ENCODE results near the gene LRRC3. TPM values are rescaled to one million over a fixed set of nuclear protein-coding genes. Genes with fewer than 3 reads are reported as not detected.
A peak's percentile ranks its signal among the peaks of the same experiment; 100 is the strongest.

LRRC3 gene
- total RNA-seq, 4 donors from 2014 or later = 3.9 to 6.2 (median 4.7) TPM

DNA sequence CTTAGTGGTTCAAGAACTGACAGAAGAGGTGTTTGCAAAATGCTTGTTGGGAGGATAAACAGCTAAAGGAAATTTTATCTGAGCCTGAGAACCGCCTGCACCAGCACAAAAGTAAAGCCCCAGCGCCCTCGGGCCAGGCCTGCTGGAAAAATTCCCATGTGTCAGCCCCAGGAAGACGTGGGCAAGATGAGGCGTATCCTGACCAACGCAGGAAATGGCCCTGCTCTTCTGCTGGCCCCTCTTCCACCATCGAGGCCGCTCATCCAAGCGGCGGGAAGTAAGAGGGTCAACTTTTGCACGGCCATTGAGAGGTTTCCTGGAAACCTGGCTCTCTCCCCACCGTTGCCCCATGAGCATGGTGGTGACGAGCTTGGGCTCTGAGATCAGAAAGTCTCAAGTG, 39.6 kb downstream of the LRRC3 start:
- no peak overlapping the region for H3K27ac ChIP-seq
- WGBS = 85% methylated on average over 13 of the region's 13 CpGs
- H3K4me1 ChIP-seq = peaks cover 16% of the 10 kb centered on the region
- peaks cover 11% of the 10 kb centered on the region for H3K9me3 ChIP-seq
- no peaks in the 10 kb centered on the region for H3K36me3 ChIP-seq
- no peak overlapping the region for H3K4me3 ChIP-seq
- TF ChIP-seq EP300 (IDR thresholded peaks at IDR 0.05) (no peak), POLR2AphosphoS5 (IDR thresholded peaks at IDR 0.05) (no peak)
- TF ChIP-seq, protein P1, sequence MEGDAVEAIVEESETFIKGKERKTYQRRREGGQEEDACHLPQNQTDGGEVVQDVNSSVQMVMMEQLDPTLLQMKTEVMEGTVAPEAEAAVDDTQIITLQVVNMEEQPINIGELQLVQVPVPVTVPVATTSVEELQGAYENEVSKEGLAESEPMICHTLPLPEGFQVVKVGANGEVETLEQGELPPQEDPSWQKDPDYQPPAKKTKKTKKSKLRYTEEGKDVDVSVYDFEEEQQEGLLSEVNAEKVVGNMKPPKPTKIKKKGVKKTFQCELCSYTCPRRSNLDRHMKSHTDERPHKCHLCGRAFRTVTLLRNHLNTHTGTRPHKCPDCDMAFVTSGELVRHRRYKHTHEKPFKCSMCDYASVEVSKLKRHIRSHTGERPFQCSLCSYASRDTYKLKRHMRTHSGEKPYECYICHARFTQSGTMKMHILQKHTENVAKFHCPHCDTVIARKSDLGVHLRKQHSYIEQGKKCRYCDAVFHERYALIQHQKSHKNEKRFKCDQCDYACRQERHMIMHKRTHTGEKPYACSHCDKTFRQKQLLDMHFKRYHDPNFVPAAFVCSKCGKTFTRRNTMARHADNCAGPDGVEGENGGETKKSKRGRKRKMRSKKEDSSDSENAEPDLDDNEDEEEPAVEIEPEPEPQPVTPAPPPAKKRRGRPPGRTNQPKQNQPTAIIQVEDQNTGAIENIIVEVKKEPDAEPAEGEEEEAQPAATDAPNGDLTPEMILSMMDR (IDR thresholded peaks at IDR 0.05) = no peak
- H3K27me3 ChIP-seq = peaks cover 6% of the 10 kb centered on the region
- DNase-seq (ENCODE audit: low spot score in 2 of 2) = no peak

- Histone ChIP-seq H3K36me3 (no peaks in the 10 kb centered on the region), H3K9me3 (peaks cover 11% of the 10 kb centered on the region), H3K27me3 (peaks cover 11% of the 10 kb centered on the region), H3K27ac (no peak overlapping the region), H3K4me3 (no peak overlapping the region), H3K4me1 (peaks cover 16% of the 10 kb centered on the region)
- 93% methylated on average over 16 of the region's 16 CpGs for WGBS
- DNase-seq (ENCODE audit: low spot score in 2 of 2) = no peak
- TF ChIP-seq POLR2AphosphoS5 (IDR thresholded peaks at IDR 0.05) (no peak), POLR2A (IDR thresholded peaks at IDR 0.05) (no peak), EP300 (IDR thresholded peaks at IDR 0.05) (no peak)
- TF ChIP-seq, protein P1 (IDR thresholded peaks at IDR 0.05) = no peak
Measured at GRCh38 chr21:44495611-44496563, 40.6 kb downstream of the LRRC3 start.

GRCh38 chr21:44496564-44497550, 41.5 kb downstream of the LRRC3 start:
- TF ChIP-seq EP300 (IDR thresholded peaks at IDR 0.05) = no peak
- TF ChIP-seq POLR2A (IDR thresholded peaks at IDR 0.05) = no peak
- no peak for TF ChIP-seq POLR2AphosphoS5 (IDR thresholded peaks at IDR 0.05)
- TF ChIP-seq, protein P1 (IDR thresholded peaks at IDR 0.05) = no peak
- Histone ChIP-seq H3K4me3 (no peak overlapping the region), H3K27ac (peak overlapping the region; percentile 29), H3K9me3 (peaks cover 11% of the 10 kb centered on the region), H3K27me3 (peaks cover 11% of the 10 kb centered on the region), H3K4me1 (peaks cover 16% of the 10 kb centered on the region), H3K36me3 (no peaks in the 10 kb centered on the region)
- WGBS = 41% methylated on average over 27 of the region's 27 CpGs
- no peak for DNase-seq (ENCODE audit: low spot score in 2 of 2)

GRCh38 chr21:44497703-44498126, 42.4 kb downstream of the LRRC3 start:
- Histone ChIP-seq H3K36me3 (no peaks in the 10 kb centered on the region), H3K27ac (no peak overlapping the region), H3K4me1 (peaks cover 16% of the 10 kb centered on the region), H3K4me3 (no peak overlapping the region), H3K27me3 (peaks cover 11% of the 10 kb centered on the region), H3K9me3 (peaks cover 3% of the 10 kb centered on the region)
- TF ChIP-seq POLR2A (IDR thresholded peaks at IDR 0.05) (no peak), POLR2AphosphoS5 (IDR thresholded peaks at IDR 0.05) (no peak), EP300 (IDR thresholded peaks at IDR 0.05) (no peak)
- TF ChIP-seq, protein P1 (IDR thresholded peaks at IDR 0.05) = no peak
- DNase-seq (ENCODE audit: low spot score in 2 of 2) = no peak
- WGBS = 22% methylated on average over 6 of the region's 6 CpGs

Measured in suprapubic skin (tissue), 4 donors.